Activated CD8-positive, alpha-beta memory T cell treated with anti-CD3 and anti-CD28 coated beads, Interleukin-2, amount 10 ng/mL, durations not matched to agents 7 days and 5 days (primary cell): Measurements from ENCODE around the gene PRDM8. TPM values are rescaled to one million over a fixed set of nuclear protein-coding genes. Genes with fewer than 3 reads are reported as not detected.

Source experiments
- ATAC-seq: fragments of 150-1000 bp; cut with Tn5 transposase; one replicate; pipeline ENCODE4 v1.10.0; 2021; ENCODE audit warnings: moderate library complexity
- CTCF ChIA-PET: fragments of 350-600 bp; sonication (Branson Sonifier 250); formaldehyde crosslinking; loops from one replicate; lab custom pipeline; 2021; ENCODE audit warnings: antibody characterized with exemption; lab: Charles Lee
- DNase-seq: peaks from one replicate; pipeline ENCODE4 v3.0.0-alpha.2; 2020
- H3K27ac Mint-ChIP-seq: one replicate; pipeline ENCODE4 v1.8.0; 2021; ENCODE audit warnings: mild to moderate bottlenecking, mixed read lengths
- H3K27me3 Mint-ChIP-seq: one replicate; pipeline ENCODE4 v1.8.0; 2021; ENCODE audit warnings: mixed read lengths
- H3K36me3 Mint-ChIP-seq: one replicate; pipeline ENCODE4 v1.8.0; 2021; ENCODE audit warnings: mild to moderate bottlenecking, mixed read lengths
- H3K4me1 Mint-ChIP-seq: one replicate; pipeline ENCODE4 v1.8.0; 2021; ENCODE audit warnings: mixed read lengths
- H3K4me3 Mint-ChIP-seq: one replicate; pipeline ENCODE4 v1.8.0; 2021; ENCODE audit warnings: mild to moderate bottlenecking, moderate library complexity, mixed read lengths
- H3K9me3 Mint-ChIP-seq: one replicate; pipeline ENCODE4 v1.8.0; 2022; ENCODE audit warnings: low read depth, mixed read lengths
- total RNA-seq, 2 experiments: library from RNA; stranded (reverse); gene quantifications; one replicate each; pipeline ENCODE4 v1.2.3, GENCODE V29; 2021

Gene PRDM8
- total RNA-seq, 2 experiments from 2014 or later: 21.7 to 32.5 TPM

DNA sequence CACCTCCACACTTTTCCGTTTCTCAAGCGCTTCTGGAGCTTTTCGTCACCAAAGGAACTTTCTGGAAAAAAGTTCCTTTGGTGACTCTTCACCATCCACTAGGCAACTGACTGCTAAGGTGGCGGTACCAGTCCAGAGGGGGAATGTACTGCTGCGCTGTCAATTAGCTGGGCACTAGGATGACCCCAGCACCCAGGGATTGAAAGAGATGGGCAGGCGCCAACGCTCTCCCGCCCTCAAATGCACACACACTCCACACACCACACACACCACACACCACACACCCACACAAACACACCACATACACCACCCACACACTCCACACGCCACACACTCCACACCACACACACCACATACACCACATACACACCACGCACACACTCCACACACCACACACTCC lies 10.4 kb downstream of the PRDM8 start:
- no peak for ATAC-seq
- H3K36me3 Mint-ChIP-seq: peaks cover 8% of the 10 kb centered on the region
- CTCF ChIA-PET: no interaction called here
- H3K4me1 Mint-ChIP-seq: peaks cover 6% of the 10 kb centered on the region
- peaks cover 16% of the 10 kb centered on the region for H3K27me3 Mint-ChIP-seq
- H3K4me3 Mint-ChIP-seq: no peak overlapping the region
- DNase-seq: no peak
- H3K27ac Mint-ChIP-seq: peak overlapping the region; percentile 63
- H3K9me3 Mint-ChIP-seq: peaks cover 6% of the 10 kb centered on the region

GRCh38 chr4:80208610-80209339 lies 11.5 kb downstream of the PRDM8 start:
- Mint-ChIP-seq H3K9me3 (peaks cover 6% of the 10 kb centered on the region), H3K36me3 (peaks cover 4% of the 10 kb centered on the region), H3K4me3 (no peak overlapping the region), H3K27me3 (peaks cover 16% of the 10 kb centered on the region), H3K27ac (no peak overlapping the region), H3K4me1 (no peaks in the 10 kb centered on the region)
- CTCF ChIA-PET: interaction anchor here (1.1 to 1.4 kb wide), 2 partner anchors 25 to 26 kb away, joined by 3 read pairs; no protein-coding TSS in a partner anchor
- no peak for ATAC-seq
- DNase-seq: no peak

- H3K27me3 Mint-ChIP-seq: peaks cover 16% of the 10 kb centered on the region
- peaks cover 6% of the 10 kb centered on the region for H3K9me3 Mint-ChIP-seq
- H3K4me1 Mint-ChIP-seq: no peaks in the 10 kb centered on the region
- no peak overlapping the region for H3K27ac Mint-ChIP-seq
- DNase-seq (no peak), ATAC-seq (no peak)
- H3K36me3 Mint-ChIP-seq: peaks cover 4% of the 10 kb centered on the region
- no peak overlapping the region for H3K4me3 Mint-ChIP-seq
- CTCF ChIA-PET: interaction anchor here (1.4 kb wide), 1 partner anchor 25 kb away, joined by 3 read pairs; no protein-coding TSS in a partner anchor
These were observed 12.0 kb downstream of the PRDM8 start for GRCh38 chr4:80209340-80209701.

- Mint-ChIP-seq H3K4me1 (peaks cover 1% of the 10 kb centered on the region), H3K9me3 (peaks cover 6% of the 10 kb centered on the region), H3K4me3 (no peak overlapping the region), H3K27ac (no peak overlapping the region), H3K36me3 (peaks cover 4% of the 10 kb centered on the region), H3K27me3 (peaks cover 16% of the 10 kb centered on the region)
- DNase-seq: no peak
- CTCF ChIA-PET: no interaction called here
- no peak for ATAC-seq
These were observed 13.2 kb downstream of the PRDM8 start for GRCh38 chr4:80210549-80210948.

DNA sequence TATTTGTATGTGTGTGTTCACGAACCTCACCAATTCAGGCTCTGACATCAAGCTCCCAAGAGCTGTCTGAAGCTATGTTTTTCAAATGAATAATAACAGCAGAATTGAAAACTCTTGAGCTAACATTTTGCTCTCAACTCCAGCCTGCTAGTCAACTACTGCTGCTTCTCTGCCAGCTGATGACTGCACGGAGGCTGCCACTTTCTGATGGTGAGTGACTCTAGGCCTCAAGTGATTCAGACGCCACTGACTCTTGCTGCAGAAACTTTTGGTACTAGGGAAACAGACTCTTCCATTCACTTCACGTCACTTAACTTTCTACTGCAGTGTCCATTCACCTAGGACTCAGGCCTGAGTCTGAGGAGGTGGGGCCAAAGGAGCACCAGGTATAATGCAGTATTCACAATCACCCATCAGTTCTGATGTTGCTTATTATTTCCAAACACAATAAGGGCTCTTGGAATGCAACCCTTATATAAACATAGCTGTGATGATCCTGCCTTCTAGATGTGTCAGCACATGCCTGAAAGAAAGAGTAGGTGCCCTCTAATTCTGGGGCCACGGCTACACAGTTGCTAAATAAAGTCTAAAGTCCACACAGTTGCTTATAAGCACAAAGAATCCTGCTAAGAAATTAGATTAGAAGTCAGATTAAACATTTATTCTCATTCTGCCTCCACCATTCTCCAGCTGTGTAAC lies 16.0 kb downstream of the PRDM8 start:
- Mint-ChIP-seq H3K4me3 (no peak overlapping the region), H3K4me1 (peaks cover 1% of the 10 kb centered on the region), H3K9me3 (peaks cover under 1% of the 10 kb centered on the region), H3K27me3 (peaks cover 30% of the 10 kb centered on the region), H3K36me3 (peaks cover under 1% of the 10 kb centered on the region), H3K27ac (no peak overlapping the region)
- ATAC-seq: no peak
- no peak for DNase-seq
- CTCF ChIA-PET: interaction anchor here (0.7 to 2.3 kb wide), 7 partner anchors 8 to 30 kb away, joined by 3 to 15 read pairs (median 3); no protein-coding TSS in a partner anchor

DNA sequence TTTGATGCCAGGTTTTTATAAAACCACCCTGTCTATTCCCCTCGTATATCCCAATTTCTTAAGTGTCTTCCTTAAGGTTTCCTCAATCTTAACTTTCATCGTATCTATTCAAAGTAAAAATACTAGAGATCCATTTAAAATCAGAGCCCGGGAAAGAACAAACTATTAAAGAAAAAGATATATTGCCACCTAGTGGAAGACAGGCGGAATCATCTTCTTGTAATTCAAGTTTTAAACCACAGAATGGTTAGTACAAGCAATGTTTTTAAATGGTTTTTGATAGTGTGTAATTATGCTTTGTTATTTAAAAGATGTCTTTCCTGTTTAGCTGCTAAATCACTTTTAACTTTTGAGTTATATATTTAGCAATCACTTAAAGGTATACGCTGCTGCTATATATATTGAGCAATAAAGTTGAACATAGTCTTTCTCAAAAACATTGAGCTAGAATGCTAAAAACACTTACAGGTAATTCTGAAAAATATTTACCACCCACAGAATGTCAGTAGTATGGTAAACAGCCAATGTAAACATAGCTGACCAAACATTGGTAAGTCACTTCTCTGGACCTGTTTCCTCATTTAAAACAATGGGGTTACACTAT lies 18.2 kb downstream of the PRDM8 start:
- Mint-ChIP-seq H3K4me3 (no peak overlapping the region), H3K27me3 (peaks cover 49% of the 10 kb centered on the region), H3K27ac (no peak overlapping the region), H3K36me3 (no peaks in the 10 kb centered on the region), H3K9me3 (no peaks in the 10 kb centered on the region), H3K4me1 (peaks cover 1% of the 10 kb centered on the region)
- CTCF ChIA-PET: interaction anchor here (0.7 to 1.6 kb wide), 9 partner anchors 13 to 1263 kb away, joined by 3 to 8 read pairs (median 3); no protein-coding TSS in a partner anchor
- DNase-seq (no peak), ATAC-seq (no peak)

- no peaks in the 10 kb centered on the region for H3K36me3 Mint-ChIP-seq
- CTCF ChIA-PET: interaction anchor here (0.7 to 1.6 kb wide), 9 partner anchors 14 to 1264 kb away, joined by 3 to 8 read pairs (median 3); no protein-coding TSS in a partner anchor
- ATAC-seq (no peak), DNase-seq (no peak)
- H3K4me1 Mint-ChIP-seq: peaks cover 1% of the 10 kb centered on the region
- H3K27ac Mint-ChIP-seq: no peak overlapping the region
- H3K9me3 Mint-ChIP-seq: no peaks in the 10 kb centered on the region
- no peak overlapping the region for H3K4me3 Mint-ChIP-seq
- H3K27me3 Mint-ChIP-seq: peaks cover 45% of the 10 kb centered on the region
These were observed 18.9 kb downstream of the PRDM8 start for GRCh38 chr4:80216100-80216761.

DNA sequence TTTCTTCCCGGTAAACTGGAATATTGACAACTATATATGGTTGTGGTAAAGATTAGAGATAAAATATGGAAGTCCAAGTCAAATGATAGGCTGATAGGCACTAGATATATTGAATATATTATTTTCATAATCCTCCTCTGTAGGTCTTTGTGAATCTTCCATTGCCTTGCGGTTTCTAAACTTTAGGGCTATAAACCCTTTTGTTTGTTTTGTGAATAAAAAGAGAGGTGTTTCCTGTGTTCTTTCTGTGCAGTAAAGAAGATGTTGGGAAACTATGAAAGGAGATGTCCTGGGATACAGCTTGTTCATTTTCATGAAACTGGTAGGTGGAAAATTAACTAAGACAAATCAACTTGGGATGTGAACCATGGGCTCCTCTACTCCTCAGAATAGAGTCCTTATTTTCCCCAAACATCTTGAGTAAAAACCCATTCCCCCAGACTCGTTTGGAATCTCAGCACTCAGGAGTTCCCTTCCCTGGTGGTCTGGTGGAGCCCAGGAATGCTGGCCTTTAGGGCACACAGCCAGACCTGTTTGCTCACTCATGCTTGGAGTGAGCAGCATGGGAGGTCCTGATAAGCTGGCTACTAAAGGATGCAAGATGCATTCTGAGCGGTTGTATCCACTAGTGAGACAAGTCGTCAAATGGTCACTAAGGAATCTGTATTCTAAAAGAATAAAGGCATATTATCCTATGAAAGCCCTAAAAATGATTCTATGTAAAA lies 22.2 kb downstream of the PRDM8 start:
- Mint-ChIP-seq H3K9me3 (no peaks in the 10 kb centered on the region), H3K4me3 (no peak overlapping the region), H3K36me3 (no peaks in the 10 kb centered on the region), H3K27ac (no peak overlapping the region), H3K27me3 (peaks cover 49% of the 10 kb centered on the region), H3K4me1 (peaks cover 1% of the 10 kb centered on the region)
- DNase-seq: no peak
- CTCF ChIA-PET: interaction anchor here (0.8 to 2.2 kb wide), 7 partner anchors 15 to 76 kb away, joined by 3 to 10 read pairs (median 3); no protein-coding TSS in a partner anchor
- ATAC-seq: no peak

DNA sequence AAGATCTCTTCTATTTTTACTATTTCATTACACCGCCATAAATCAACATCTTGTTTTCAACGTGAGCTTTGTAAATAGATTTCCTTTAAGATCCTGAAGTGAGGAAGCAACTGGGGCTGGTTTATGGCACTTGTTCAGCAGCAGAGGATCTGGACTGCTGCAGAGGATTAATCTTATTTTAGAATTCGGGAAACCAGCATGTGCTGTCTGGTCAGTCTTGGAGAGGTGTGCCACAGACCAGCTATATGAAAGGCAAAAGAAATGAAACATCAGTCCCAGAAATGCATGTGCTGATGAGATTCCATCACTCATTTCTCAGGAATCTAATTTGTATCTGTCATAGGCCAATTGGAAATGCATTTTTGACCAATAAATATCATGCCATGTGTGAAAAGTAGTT lies 23.4 kb downstream of the PRDM8 start:
- Mint-ChIP-seq H3K27me3 (peaks cover 52% of the 10 kb centered on the region), H3K27ac (no peak overlapping the region), H3K4me1 (no peaks in the 10 kb centered on the region), H3K4me3 (no peak overlapping the region), H3K36me3 (no peaks in the 10 kb centered on the region), H3K9me3 (no peaks in the 10 kb centered on the region)
- CTCF ChIA-PET: interaction anchor here (0.9 to 2.2 kb wide), 10 partner anchors 8 to 96 kb away, joined by 3 to 10 read pairs (median 3); partner anchors contain the start of gene PRDM8
- DNase-seq (no peak), ATAC-seq (no peak)

DNA sequence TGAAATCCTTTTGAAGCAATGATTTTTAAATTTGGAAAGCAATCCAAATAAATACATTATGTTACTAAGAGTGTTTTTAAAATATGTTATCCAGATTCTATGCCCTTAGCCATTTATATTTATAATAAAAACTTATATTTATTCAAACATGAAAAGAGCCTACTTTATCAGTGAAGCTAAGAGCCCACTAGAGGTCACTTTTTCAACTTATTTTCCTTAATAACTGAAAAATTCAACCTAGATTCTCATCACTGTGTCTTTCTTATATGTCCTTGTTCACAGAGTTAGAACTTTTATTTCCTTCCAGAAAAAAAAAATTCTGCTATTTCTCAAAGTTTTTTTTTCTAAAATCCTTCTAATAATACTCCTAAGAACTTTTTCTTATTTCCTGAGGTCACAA lies 23.9 kb downstream of the PRDM8 start:
- DNase-seq (no peak), ATAC-seq (no peak)
- Mint-ChIP-seq H3K27me3 (peaks cover 51% of the 10 kb centered on the region), H3K9me3 (no peaks in the 10 kb centered on the region), H3K4me3 (no peak overlapping the region), H3K36me3 (no peaks in the 10 kb centered on the region), H3K27ac (no peak overlapping the region), H3K4me1 (no peaks in the 10 kb centered on the region)
- CTCF ChIA-PET: interaction anchor here (0.9 to 2.2 kb wide), 6 partner anchors 9 to 96 kb away, joined by 3 to 10 read pairs (median 4); partner anchors contain the start of gene PRDM8

DNA sequence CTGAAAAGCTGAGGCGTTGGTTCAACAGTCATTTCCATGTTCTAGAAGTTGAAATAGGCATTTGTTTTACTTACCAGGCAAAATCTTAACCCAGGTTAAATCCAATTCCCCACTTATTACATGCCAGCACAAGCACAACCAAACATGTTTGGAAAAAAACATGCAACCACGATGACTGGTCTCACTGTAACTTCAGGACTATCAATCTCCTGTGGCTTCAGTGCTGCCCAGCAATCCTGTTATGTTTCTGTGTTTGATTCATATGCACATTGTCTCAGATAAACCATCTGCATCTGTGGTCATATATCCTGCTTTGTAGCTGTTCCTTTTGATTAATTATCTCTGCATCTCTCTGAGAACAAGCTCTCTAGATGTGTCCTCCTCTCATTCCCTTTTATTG lies 28.3 kb downstream of the PRDM8 start:
- Mint-ChIP-seq H3K27ac (no peak overlapping the region), H3K36me3 (no peaks in the 10 kb centered on the region), H3K4me3 (no peak overlapping the region), H3K4me1 (no peaks in the 10 kb centered on the region), H3K9me3 (no peaks in the 10 kb centered on the region), H3K27me3 (peaks cover 37% of the 10 kb centered on the region)
- ATAC-seq (no peak), DNase-seq (no peak)
- CTCF ChIA-PET: no interaction called here

DNA sequence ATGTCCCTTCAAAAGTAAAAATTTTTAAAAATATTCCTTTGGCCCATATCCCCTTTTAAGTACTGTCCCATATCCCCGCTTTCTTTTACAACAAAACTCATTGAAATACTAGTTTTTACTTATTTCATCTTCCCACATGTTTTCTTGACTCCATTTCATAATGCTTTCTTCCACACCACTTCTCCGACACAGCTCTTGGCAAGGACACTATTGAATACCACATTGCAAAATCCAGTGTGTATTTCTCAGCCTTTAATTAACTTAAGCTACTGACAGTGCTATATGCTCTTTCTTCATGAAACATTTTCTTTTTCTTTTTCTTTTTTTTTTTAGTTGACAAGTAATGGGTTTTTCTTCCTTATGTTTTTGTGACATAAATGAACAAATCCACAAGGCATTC lies 28.8 kb downstream of the PRDM8 start:
- H3K4me1 Mint-ChIP-seq: no peaks in the 10 kb centered on the region
- H3K4me3 Mint-ChIP-seq: no peak overlapping the region
- ATAC-seq (no peak), DNase-seq (no peak)
- peaks cover 36% of the 10 kb centered on the region for H3K27me3 Mint-ChIP-seq
- no peaks in the 10 kb centered on the region for H3K9me3 Mint-ChIP-seq
- CTCF ChIA-PET: no interaction called here
- no peaks in the 10 kb centered on the region for H3K36me3 Mint-ChIP-seq
- H3K27ac Mint-ChIP-seq: no peak overlapping the region
